SK-N-MC (cell line): Measurements from ENCODE around the gene DGKD.

Experiments
- EZH2 ChIP-seq: fragments of 200-600 bp; sonication (generic); IDR thresholded peaks from one replicate; pipeline ENCODE4 v1.6.1; 2017; ENCODE audit warnings: antibody characterized with exemption
- FOXP2 ChIP-seq: optimal IDR thresholded peaks from 2 replicates; pipeline ENCODE3; 2011; ENCODE audit warnings: mild to moderate bottlenecking, moderate library complexity; ENCODE audit not compliant: insufficient read depth; ENCODE audit errors: extremely low read length, control extremely low read depth
- POLR2AphosphoS5 ChIP-seq: IDR thresholded peaks from 2 replicates; pipeline ENCODE4 v1.6.1; 2012; ENCODE audit warnings: mild to moderate bottlenecking, low read depth, low read length, borderline replicate concordance

GRCh38 chr2:233307565-233307964 is 46.7 kb upstream of the DGKD start, which contains the start of gene SAG:
- TF ChIP-seq POLR2AphosphoS5 (no peak), EZH2 (no peak), FOXP2 (no peak)
